ENCODE measurements around the gene UPF3A. TPM values are rescaled to one million over a fixed set of nuclear protein-coding genes. Genes with fewer than 3 reads are reported as not detected.

The UPF3A gene
- total and polyA plus RNA-seq, 9 of the 15 experiments (the other 6 are each of a cell fraction or from before 2014, with no cell fraction given), result 15.6 to 76.5 (median 40.9) TPM

DNA sequence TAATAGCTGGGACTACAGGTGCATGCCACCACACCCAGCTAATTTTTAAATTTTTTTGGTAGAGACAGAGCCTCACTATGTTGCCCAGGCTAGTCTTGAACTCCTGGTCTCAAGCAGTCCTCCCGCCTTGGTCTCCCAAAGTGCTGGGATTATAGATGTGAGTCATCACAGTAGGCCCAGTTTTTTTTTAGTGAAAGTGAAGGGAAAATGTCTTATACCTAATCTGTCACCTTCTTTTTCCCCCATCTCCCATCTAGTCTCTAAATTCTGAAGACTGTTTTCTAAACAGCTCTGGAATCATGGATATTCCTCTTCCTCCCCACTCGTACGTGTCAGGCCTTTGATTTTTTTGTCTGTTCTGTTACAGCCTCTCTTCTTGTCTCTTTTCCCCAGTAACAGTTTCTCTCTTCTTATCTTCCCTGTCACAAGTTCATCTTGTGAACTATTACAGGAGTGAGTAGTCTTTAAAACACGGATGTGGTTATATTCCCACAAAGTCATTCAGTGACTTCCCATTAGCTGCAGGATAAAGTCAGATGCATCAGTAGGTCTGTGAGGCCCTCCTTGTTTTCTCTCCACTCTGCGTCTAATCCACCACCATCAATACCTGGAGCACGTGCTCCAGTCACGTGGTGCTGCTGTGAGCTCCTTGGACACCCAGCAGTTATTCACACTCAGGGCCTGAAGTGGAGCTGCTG is 43.8 kb upstream of the UPF3A start (continued):
- TF ChIP-seq, protein P1, sequence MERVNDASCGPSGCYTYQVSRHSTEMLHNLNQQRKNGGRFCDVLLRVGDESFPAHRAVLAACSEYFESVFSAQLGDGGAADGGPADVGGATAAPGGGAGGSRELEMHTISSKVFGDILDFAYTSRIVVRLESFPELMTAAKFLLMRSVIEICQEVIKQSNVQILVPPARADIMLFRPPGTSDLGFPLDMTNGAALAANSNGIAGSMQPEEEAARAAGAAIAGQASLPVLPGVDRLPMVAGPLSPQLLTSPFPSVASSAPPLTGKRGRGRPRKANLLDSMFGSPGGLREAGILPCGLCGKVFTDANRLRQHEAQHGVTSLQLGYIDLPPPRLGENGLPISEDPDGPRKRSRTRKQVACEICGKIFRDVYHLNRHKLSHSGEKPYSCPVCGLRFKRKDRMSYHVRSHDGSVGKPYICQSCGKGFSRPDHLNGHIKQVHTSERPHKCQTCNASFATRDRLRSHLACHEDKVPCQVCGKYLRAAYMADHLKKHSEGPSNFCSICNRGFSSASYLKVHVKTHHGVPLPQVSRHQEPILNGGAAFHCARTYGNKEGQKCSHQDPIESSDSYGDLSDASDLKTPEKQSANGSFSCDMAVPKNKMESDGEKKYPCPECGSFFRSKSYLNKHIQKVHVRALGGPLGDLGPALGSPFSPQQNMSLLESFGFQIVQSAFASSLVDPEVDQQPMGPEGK (CRISPR knock-in tag; IDR thresholded peaks at IDR 0.05; ENCODE audit: borderline replicate concordance), result no peak
- TF ChIP-seq SOX6 (IDR thresholded peaks at IDR 0.05), result 0 out of 2 replicates have a peak, but pooled peaks have one; percentile 39
- no peak for TF ChIP-seq RBM22 (IDR thresholded peaks at IDR 0.05; ENCODE audit: low read depth, low read length, poor library complexity, severe bottlenecking)
- TF ChIP-seq, protein P2, sequence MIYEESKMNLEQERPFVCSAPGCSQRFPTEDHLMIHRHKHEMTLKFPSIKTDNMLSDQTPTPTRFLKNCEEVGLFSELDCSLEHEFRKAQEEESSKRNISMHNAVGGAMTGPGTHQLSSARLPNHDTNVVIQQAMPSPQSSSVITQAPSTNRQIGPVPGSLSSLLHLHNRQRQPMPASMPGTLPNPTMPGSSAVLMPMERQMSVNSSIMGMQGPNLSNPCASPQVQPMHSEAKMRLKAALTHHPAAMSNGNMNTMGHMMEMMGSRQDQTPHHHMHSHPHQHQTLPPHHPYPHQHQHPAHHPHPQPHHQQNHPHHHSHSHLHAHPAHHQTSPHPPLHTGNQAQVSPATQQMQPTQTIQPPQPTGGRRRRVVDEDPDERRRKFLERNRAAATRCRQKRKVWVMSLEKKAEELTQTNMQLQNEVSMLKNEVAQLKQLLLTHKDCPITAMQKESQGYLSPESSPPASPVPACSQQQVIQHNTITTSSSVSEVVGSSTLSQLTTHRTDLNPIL (CRISPR knock-in tag; IDR thresholded peaks at IDR 0.05), result no peak
- TF ChIP-seq, protein P3, sequence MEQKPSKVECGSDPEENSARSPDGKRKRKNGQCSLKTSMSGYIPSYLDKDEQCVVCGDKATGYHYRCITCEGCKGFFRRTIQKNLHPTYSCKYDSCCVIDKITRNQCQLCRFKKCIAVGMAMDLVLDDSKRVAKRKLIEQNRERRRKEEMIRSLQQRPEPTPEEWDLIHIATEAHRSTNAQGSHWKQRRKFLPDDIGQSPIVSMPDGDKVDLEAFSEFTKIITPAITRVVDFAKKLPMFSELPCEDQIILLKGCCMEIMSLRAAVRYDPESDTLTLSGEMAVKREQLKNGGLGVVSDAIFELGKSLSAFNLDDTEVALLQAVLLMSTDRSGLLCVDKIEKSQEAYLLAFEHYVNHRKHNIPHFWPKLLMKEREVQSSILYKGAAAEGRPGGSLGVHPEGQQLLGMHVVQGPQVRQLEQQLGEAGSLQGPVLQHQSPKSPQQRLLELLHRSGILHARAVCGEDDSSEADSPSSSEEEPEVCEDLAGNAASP (IDR thresholded peaks at IDR 0.05), result no peak
- no peak for TF ChIP-seq SMARCB1 (IDR thresholded peaks at IDR 0.05; ENCODE audit: insufficient read length, low read depth)
- TF ChIP-seq, protein P4, sequence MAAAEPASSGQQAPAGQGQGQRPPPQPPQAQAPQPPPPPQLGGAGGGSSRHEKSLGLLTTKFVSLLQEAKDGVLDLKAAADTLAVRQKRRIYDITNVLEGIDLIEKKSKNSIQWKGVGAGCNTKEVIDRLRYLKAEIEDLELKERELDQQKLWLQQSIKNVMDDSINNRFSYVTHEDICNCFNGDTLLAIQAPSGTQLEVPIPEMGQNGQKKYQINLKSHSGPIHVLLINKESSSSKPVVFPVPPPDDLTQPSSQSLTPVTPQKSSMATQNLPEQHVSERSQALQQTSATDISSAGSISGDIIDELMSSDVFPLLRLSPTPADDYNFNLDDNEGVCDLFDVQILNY (CRISPR knock-in tag; IDR thresholded peaks at IDR 0.05), result no peak
- TF ChIP-seq, protein P5, sequence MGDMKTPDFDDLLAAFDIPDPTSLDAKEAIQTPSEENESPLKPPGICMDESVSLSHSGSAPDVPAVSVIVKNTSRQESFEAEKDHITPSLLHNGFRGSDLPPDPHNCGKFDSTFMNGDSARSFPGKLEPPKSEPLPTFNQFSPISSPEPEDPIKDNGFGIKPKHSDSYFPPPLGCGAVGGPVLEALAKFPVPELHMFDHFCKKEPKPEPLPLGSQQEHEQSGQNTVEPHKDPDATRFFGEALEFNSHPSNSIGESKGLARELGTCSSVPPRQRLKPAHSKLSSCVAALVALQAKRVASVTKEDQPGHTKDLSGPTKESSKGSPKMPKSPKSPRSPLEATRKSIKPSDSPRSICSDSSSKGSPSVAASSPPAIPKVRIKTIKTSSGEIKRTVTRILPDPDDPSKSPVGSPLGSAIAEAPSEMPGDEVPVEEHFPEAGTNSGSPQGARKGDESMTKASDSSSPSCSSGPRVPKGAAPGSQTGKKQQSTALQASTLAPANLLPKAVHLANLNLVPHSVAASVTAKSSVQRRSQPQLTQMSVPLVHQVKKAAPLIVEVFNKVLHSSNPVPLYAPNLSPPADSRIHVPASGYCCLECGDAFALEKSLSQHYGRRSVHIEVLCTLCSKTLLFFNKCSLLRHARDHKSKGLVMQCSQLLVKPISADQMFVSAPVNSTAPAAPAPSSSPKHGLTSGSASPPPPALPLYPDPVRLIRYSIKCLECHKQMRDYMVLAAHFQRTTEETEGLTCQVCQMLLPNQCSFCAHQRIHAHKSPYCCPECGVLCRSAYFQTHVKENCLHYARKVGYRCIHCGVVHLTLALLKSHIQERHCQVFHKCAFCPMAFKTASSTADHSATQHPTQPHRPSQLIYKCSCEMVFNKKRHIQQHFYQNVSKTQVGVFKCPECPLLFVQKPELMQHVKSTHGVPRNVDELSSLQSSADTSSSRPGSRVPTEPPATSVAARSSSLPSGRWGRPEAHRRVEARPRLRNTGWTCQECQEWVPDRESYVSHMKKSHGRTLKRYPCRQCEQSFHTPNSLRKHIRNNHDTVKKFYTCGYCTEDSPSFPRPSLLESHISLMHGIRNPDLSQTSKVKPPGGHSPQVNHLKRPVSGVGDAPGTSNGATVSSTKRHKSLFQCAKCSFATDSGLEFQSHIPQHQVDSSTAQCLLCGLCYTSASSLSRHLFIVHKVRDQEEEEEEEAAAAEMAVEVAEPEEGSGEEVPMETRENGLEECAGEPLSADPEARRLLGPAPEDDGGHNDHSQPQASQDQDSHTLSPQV (IDR thresholded peaks at IDR 0.05), result peak; percentile 61
- no peak for TF ChIP-seq BMI1 (IDR thresholded peaks at IDR 0.05; ENCODE audit: low read length)
- peak; percentile 18; the same call in 1 of the 2 replicates for TF ChIP-seq MTA2 (IDR thresholded peaks at IDR 0.05; ENCODE audit: low read depth)
- TF ChIP-seq EP300 (IDR thresholded peaks at IDR 0.05; ENCODE audit: low read length), result peak; percentile 58; the same call in 1 of the 2 replicates
- no peak for TF ChIP-seq RBM15 (IDR thresholded peaks at IDR 0.05; ENCODE audit: insufficient read depth, low read length)
- no peak for TF ChIP-seq HMG20A (CRISPR knock-in tag; conservative IDR thresholded peaks at IDR 0.05)
- TF ChIP-seq, protein P6, sequence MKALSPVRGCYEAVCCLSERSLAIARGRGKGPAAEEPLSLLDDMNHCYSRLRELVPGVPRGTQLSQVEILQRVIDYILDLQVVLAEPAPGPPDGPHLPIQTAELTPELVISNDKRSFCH (CRISPR knock-in tag; IDR thresholded peaks at IDR 0.05), result no peak
- TF ChIP-seq, protein P6 (tag; IDR thresholded peaks at IDR 0.05), result no peak
- no peak for TF ChIP-seq ZNF695 (CRISPR knock-in tag; IDR thresholded peaks at IDR 0.05)
- no peak for TF ChIP-seq SUPT5H (IDR thresholded peaks at IDR 0.05)
- no peak for TF ChIP-seq ZNF3 (CRISPR knock-in tag; IDR thresholded peaks at IDR 0.05)

Data from K562 (cell line).